ENCODE data around the gene FAM184A. TPM values are rescaled to one million over a fixed set of nuclear protein-coding genes. Genes with fewer than 3 reads are reported as not detected.

FAM184A gene
- total and polyA plus RNA-seq, 2 of the 8 experiments (the other 6 are each of a cell fraction or from before 2014, with no cell fraction given) = 6.3 to 11.3 TPM

- Histone ChIP-seq H4K5ac (ENCODE audit: insufficient read length, low read depth, low read length) (no peak overlapping the region), H2BK12ac (ENCODE audit: low read depth, low read length) (no peak overlapping the region), H2AK5ac (ENCODE audit: low read depth, low read length) (no peak overlapping the region), H3K79me2 (ENCODE audit: control insufficient read depth in 1 of 2, insufficient read depth in 2 of 2, low read length in 2 of 2) (no peaks in the 10 kb centered on the region), H3K4me1 (replicated peaks in 1 of 4; ENCODE audit: control insufficient read depth in 3 of 4, insufficient read depth in 4 of 4, low read length in 3 of 4) (peaks cover 4 to 10% (median 6%) of the 10 kb centered on the region in 4 experiments; a peak in 4 of 7 replicates), H2BK120ac (replicated peaks; ENCODE audit: low read depth, low read length) (no peak overlapping the region), H3K79me1 (ENCODE audit: low read depth, low read length) (no peaks in the 10 kb centered on the region), H4K20me1 (replicated peaks in 1 of 2; ENCODE audit: control insufficient read depth in 1 of 2, insufficient read depth in 2 of 2, low read length in 2 of 2) (no peaks in the 10 kb centered on the region), H2AFZ (ENCODE audit: low read length) (no peak overlapping the region), H3K27me3 (replicated peaks in 1 of 4; ENCODE audit: control insufficient read depth in 3 of 4, extremely low read depth in 1 of 4, insufficient read depth in 3 of 4, low read length in 3 of 4) (no peaks in the 10 kb centered on the region), H2BK15ac (ENCODE audit: low read length) (no peak overlapping the region), H3K4ac (replicated peaks; ENCODE audit: insufficient read length, low read depth, low read length) (no peak overlapping the region), H3K23me2 (ENCODE audit: low read depth, low read length) (no peaks in the 10 kb centered on the region), H4K8ac (ENCODE audit: extremely low read depth, insufficient read depth, low read length) (no peak overlapping the region), H3K14ac (ENCODE audit: insufficient read length) (no peak overlapping the region), H3K4me2 (ENCODE audit: insufficient read depth in 1 of 2, low read depth in 2 of 2, low read length in 2 of 2) (no peak overlapping the region), H3K23ac (ENCODE audit: insufficient read length) (no peak overlapping the region), H2BK20ac (ENCODE audit: low read length) (no peak overlapping the region), H4K91ac (replicated peaks; ENCODE audit: insufficient read length, low read length) (no peak overlapping the region), H2BK5ac (ENCODE audit: low read depth, low read length) (no peak overlapping the region), H3K27ac (ENCODE audit: low read depth, low read length) (no peak overlapping the region), H3K36me3 (ENCODE audit: control insufficient read depth in 2 of 4, insufficient read depth in 4 of 4, low read length in 3 of 4) (peaks cover 0 to 7% (median 0%) of the 10 kb centered on the region in 4 experiments; a peak in 2 of 8 replicates), H3K56ac (replicated peaks; ENCODE audit: insufficient read length, low read depth, low read length) (no peak overlapping the region), H3K18ac (ENCODE audit: extremely low read depth, low read length) (no peak overlapping the region), H3K9ac (replicated peaks in 1 of 4; ENCODE audit: extremely low read depth in 1 of 4, low read depth in 3 of 4, low read length in 3 of 4) (no peak overlapping the region), H3K4me3 (ENCODE audit: extremely low read depth in 1 of 4, insufficient read depth in 2 of 4, low read depth in 3 of 4, low read length in 4 of 4) (no peak overlapping the region), H3K9me3 (ENCODE audit: insufficient read depth in 2 of 2, low read depth in 1 of 2, low read length in 1 of 2) (no peaks in the 10 kb centered on the region)
- POLR2A ChIA-PET (ENCODE audit: partially characterized antibody) = interaction anchor here (0.6 kb wide), 1 partner anchor 1134 kb away, joined by 4 read pairs; no protein-coding TSS in a partner anchor
- FAIRE-seq (no peak), DNase-seq (ENCODE audit: low read depth in 1 of 2, low spot score in 2 of 2) (no peak)
- CTCF ChIA-PET (ENCODE audit: partially characterized antibody) = interaction anchor here (0.6 to 0.8 kb wide), 2 partner anchors 21 to 115 kb away, joined by 3 read pairs; no protein-coding TSS in a partner anchor
- WGBS, 2 experiments (ENCODE audit: extremely low coverage in 1 of 2, insufficient coverage in 1 of 2, insufficient read length in 1 of 2, insufficient replicate concordance in 2 of 2, low coverage in 1 of 2, low lambda C conversion rate in 2 of 2, missing lambda C conversion rate in 1 of 2) = 89% methylated on average over 2 of the region's 2 CpGs; no CpG with 5 or more reads in 1 of the 2 experiments
- TF ChIP-seq TAF7 (optimal IDR thresholded peaks at IDR 0.05; ENCODE audit: borderline replicate concordance, low read depth, low read length) = no peak
- no peak for TF ChIP-seq GTF2F1 (IDR thresholded peaks at IDR 0.05; ENCODE audit: borderline replicate concordance, low read depth, low read length)
- no peak for TF ChIP-seq FOSL1 (IDR thresholded peaks at IDR 0.05; ENCODE audit: insufficient read depth, low read depth, low read length)
- no peak for TF ChIP-seq CHD1 (IDR thresholded peaks at IDR 0.05; ENCODE audit: low read depth, low read length)
- TF ChIP-seq HDAC2 (IDR thresholded peaks at IDR 0.05; ENCODE audit: borderline replicate concordance in 1 of 2, low read depth in 2 of 2, low read length in 2 of 2) = no peak
- TF ChIP-seq ASH2L (IDR thresholded peaks at IDR 0.05; ENCODE audit: low read length) = no peak
- TF ChIP-seq KDM1A (IDR thresholded peaks at IDR 0.05; ENCODE audit: borderline replicate concordance, low read length) = no peak
- no peak for TF ChIP-seq TBP (IDR thresholded peaks at IDR 0.05; ENCODE audit: low read depth, low read length)
- no peak for TF ChIP-seq HDAC6 (IDR thresholded peaks at IDR 0.05; ENCODE audit: low read depth, low read length)
- TF ChIP-seq SRF (IDR thresholded peaks at IDR 0.05; ENCODE audit: low read depth, low read length) = no peak
Measured at GRCh38 chr6:119020597-119021561, 57.6 kb downstream of the FAM184A start.
